Measurements from ENCODE around the gene CPNE6.
A peak's percentile ranks its signal among the peaks of the same experiment; 100 is the strongest.
"Not testable (repeated sequence)": the region's sequence is repeated elsewhere in the genome, so short reads cannot be mapped to it uniquely, and the experiment has no call there.

Gene CPNE6

GRCh38 chr14:24071144-24071697 is at the start of gene CPNE6:
Gene CPNE6, plus strand, starts transcription at chr14:24071562. Its CDS starts 1,375 bp downstream, at chr14:24072937.
- no peak for DNase-seq

GRCh38 chr14:24024939-24025418 is 46.4 kb upstream of the CPNE6 start:
- not testable (repeated sequence) for DNase-seq

GRCh38 chr14:24029687-24030086 is 41.7 kb upstream of the CPNE6 start:
- not testable (repeated sequence) for DNase-seq

- not testable (repeated sequence) for DNase-seq
Measured at GRCh38 chr14:24031331-24031730, 40.0 kb upstream of the CPNE6 start.

DNA sequence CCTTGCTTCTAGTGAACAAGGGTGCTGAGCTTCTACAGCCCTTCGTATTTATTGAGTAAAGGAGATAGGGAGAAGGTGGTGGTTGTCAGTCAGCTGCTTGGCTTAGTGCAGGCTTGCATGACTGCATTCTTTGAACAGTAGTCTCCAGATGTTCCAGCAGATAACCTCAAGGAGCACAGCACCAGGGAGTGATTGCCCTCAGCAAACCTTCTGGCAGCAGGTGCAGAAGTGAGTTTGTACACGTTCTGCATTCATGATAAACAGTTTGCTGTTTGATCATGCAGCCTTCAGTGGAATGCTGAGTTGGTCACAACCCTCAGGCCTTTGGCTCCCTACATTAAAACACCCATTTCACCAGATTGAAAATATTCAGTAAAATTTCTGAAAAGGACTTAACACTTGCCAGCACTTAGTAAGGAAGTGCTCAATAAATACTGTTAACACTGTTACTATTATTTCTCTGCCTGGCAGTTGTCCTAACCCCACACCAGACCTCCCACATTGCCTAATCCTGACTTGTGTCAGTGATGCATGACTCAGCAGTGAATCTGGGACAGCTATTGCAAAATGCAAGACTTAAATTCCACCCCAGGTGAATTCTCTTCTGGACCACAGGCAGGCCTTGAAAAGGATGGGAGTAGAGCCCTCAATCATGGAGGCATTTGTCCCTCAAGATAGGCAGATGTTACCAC is 38.5 kb upstream of the CPNE6 start:
- DNase-seq, result no peak

- DNase-seq, result not testable (repeated sequence)
Measured at GRCh38 chr14:24035769-24036168, 35.6 kb upstream of the CPNE6 start.

DNA sequence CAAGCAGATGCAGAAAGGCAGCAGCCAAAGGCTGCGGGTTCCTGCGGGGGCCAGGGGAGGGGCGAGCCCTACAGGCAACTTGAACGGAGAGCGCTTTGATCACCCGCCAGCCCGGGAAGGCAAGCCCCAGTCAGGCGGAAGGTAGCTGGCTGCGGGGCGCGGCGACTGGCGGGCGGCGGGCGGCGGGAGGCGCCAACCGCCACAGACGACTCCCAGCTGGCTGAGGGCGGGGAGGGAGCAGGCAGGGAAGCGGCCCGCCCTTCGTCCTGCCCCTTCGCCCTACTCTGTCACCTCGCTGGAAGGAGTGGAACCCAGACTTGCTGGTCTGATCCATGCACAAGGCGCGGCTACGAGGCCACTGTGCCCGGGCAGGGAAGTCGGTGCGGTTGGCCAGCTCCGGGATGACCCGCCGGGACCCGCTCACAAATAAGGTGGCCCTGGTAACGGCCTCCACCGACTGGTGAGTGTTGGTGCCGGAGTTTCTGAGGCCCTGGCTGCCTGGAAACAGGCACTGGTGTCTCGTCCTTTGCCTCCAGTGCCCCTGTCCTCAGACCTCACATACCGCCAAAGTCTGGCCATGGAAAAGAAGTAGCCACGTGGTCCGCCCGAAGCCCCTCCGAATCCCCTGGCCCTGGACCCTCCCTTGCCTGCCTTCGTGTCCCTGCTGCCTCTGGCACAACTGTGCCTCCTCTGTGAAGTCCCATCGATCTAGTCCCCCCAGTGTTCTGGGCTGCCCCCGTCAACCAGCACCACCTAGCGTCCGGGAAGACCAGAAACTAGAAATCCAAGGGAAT is 35.0 kb upstream of the CPNE6 start:
- peak; percentile 71 for DNase-seq

DNA sequence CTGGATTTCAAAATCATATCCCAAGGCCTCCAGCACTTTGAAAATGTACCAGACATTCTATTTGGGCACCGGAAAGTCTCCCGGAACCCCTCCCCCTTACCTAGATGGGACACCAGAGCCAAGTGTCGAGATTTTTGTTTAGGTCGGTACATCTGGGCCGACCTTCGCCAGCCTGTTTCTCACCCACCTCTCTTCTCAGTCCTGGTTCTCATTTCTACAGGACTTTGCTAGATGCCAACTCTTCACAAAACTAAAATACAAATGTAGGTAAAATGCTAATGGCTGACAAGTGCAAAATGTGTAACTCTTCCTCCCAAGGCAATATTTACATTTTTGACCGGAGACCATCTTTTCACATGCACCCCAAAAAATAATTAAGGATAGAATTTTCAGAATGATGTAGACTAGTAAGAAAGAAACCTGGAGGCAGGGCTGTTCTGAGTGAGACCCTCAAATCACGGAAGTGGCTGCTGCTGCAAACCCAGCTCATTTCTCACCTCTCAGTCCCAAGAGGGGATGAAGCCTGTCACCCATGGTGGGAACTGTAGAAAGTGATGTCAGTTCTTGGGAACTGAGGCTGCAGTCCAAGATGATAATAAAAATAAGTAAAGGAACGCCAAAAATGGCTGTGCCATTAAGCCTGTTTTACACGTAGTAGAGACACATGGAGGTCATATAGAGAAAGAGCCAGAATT is 34.3 kb upstream of the CPNE6 start:
- not testable (repeated sequence) for DNase-seq

GRCh38 chr14:24037658-24038037 is 33.7 kb upstream of the CPNE6 start:
- DNase-seq, result no peak

GRCh38 chr14:24038686-24039085 is 32.7 kb upstream of the CPNE6 start:
- DNase-seq, result no peak

DNA sequence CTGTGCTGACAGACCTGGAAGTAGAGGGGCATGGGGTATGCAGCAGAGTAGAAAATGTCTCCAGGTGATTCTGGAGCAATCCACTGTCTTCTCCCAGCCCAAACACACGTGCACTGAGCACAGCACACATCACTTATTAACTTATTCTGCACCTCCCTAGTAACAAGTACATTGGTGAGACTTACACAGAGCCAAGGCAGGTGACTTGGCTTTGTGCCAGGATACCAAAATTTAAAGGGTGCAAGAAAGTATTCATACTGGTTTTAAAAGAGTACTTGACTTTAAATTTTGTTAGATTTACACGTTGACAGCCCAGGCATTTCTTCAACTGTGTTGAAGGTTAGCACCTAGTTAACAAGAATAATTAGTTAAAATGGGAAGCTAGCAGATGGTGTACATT is 30.7 kb upstream of the CPNE6 start:
- no peak for DNase-seq

DNA sequence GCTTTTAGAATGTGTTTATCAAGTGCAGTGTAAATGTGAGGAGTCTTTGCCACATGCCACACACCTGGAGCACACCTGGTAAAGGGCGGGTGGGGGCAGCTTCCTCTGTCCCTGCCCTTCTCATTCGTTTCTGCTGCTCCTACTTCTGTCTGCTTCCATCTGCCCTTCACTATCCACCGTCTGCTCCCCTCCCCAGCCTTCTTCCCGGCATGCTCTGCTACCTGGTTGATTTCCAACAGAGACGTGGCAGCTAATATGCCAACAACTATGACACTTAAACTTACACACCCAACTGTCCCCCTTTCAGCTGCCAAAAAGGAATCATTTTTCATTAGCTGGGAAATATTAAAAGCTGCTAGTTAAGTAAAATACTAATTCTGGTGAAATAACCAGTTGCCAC is 28.6 kb upstream of the CPNE6 start:
- no peak for DNase-seq

GRCh38 chr14:24049002-24049401 is 22.4 kb upstream of the CPNE6 start:
- not testable (repeated sequence) for DNase-seq

- DNase-seq, result not testable (repeated sequence)
Measured at GRCh38 chr14:24050753-24051152, 20.6 kb upstream of the CPNE6 start.

- no peak for DNase-seq
Measured at GRCh38 chr14:24051176-24051788, 20.1 kb upstream of the CPNE6 start.

DNA sequence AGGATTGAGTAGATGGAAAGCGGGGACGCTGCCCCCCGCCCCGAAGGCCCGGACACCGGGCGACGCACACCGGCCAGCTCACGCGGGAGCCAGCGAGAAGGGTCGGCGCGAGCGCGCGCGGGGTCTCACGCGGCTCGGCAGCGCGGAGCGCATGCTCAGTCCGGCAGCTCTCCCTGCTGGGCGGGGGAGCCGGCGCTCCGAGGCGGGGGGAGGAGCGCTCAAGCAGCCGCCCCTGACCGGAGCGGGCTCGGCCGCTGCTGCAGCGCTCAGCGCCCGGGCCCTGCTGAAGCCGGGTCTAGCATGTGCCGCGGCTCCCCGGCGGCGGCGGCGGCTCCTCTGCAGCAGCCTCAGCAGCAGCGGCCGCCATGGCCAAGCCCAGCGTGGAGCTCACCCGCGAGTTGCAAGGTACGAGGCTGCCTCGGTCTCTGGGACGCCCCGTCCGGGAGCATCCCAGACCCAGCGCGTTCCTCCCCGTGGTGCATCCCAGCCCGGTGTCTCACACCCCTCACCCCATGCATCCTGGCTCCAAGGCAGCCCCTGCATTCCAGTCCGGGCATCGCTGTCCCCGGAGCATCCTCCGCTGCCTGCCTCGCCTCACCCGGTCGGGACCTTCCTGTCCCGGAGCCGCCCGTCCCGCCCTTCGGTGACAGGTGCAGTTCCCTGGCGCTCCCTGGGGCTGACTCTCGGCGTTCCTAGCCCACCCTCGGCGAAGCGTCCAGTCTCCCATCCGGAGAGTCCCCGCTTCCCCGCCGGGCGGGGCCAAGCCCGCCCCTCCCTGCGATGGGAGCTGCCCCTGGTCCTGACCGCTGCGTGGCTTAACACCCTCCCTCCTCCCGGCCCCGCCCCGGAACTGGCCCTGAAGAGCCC is 19.3 kb upstream of the CPNE6 start, which contains the start of gene CARMIL3:
Gene CARMIL3, plus strand, starts transcription at position 221 of the 867 bp plus-strand sequence. Its CDS starts 145 bp downstream, at position 366.
- peak; percentile 57 for DNase-seq

GRCh38 chr14:24052656-24053547 is 18.5 kb upstream of the CPNE6 start:
- DNase-seq, result peak; percentile 82

- DNase-seq, result no peak
Measured at GRCh38 chr14:24053548-24054323, 17.6 kb upstream of the CPNE6 start.

DNA sequence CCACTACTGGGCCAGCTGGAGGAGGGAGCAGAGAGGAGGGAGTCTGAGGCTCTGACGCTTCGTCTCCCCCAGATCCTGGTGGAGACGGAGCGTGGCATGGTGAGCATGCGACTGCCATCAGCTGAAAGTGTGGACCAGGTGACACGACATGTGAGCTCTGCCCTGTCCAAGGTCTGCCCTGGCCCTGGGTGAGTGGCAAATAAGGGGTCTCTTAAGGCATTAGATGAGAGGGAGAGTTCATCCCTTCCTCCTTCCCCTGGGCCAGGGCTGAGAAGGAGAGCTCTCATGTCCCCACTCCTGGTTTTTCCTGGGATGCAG is 17.1 kb upstream of the CPNE6 start:
- DNase-seq, result no peak

DNA sequence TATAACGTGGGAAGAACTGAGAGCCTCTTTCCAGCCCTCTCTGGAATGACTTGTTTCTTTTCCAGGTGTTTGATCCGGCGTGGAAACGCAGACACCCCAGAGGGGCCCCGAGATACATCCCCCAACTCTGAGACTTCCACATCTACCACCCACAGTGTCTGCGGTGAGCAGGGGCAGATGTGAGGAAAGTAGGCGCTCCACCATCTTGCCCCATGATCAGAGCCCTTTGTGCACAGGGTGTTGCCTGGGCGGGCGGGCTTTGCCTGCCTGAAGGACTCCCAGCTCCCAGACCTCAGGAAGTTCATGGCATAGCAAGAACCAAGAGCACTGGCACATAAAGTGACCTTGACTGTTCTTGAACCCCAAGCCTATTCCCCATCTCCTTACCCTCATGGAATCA is 16.7 kb upstream of the CPNE6 start:
- DNase-seq, result no peak
